HFF-Myc (cell line): ENCODE measurements around the gene SLC66A2.

Source experiments
- DNase-seq: peaks from one replicate; pipeline ENCODE4 v3.0.0-alpha.2; 2011; ENCODE audit warnings: low read depth; ENCODE audit errors: extremely low read depth
- H3K4me3 ChIP-seq: replicated peaks from 2 replicates; pipeline ENCODE4 v1.5.1; 2011; ENCODE audit warnings: low read depth, mild to moderate bottlenecking, control low read depth, low read length
- CTCF ChIP-seq: IDR thresholded peaks from 2 replicates; pipeline ENCODE4 v1.5.1; 2012; ENCODE audit warnings: mild to moderate bottlenecking, low read depth, low read length, control low read depth; ENCODE audit errors: missing control alignments

Gene SLC66A2

GRCh38 chr18:79971986-79972385, 20.5 kb upstream of the SLC66A2 start:
- no peak overlapping the region for H3K4me3 ChIP-seq
- no peak for DNase-seq
- TF ChIP-seq CTCF, result no peak

GRCh38 chr18:79971211-79971952, 19.9 kb upstream of the SLC66A2 start:
- H3K4me3 ChIP-seq, result no peak overlapping the region
- no peak for DNase-seq
- no peak for TF ChIP-seq CTCF

- TF ChIP-seq CTCF, result no peak
- no peak overlapping the region for H3K4me3 ChIP-seq
- DNase-seq, result no peak
Measured at GRCh38 chr18:79970419-79971133, 19.1 kb upstream of the SLC66A2 start.

- no peak for TF ChIP-seq CTCF
- peak; percentile 64 for DNase-seq
- H3K4me3 ChIP-seq, result peak overlapping the region; percentile 52
Measured at GRCh38 chr18:79965119-79965902, 13.9 kb upstream of the SLC66A2 start.

- no peak for TF ChIP-seq CTCF
- no peak for DNase-seq
- H3K4me3 ChIP-seq, result peak within 1 kb of the TSS; percentile 52
Measured at GRCh38 chr18:79964330-79965118, 13.1 kb upstream of the SLC66A2 start, which contains the start of gene HSBP1L1. Gene HSBP1L1, plus strand, starts transcription at chr18:79964643. Its CDS starts 93 bp downstream, at chr18:79964736.
